Frontal cortex (tissue), 1 donor: ENCODE measurements around the gene ATG4D. TPM values are rescaled to one million over a fixed set of nuclear protein-coding genes. Genes with fewer than 3 reads are reported as not detected.

Source experiments
- small RNA-seq: library from RNA; depleted of rRNA; stranded (forward); fragments of <200 nt; gene quantifications from one replicate; pipeline ENCODE3, GENCODE V24; 2014
- total RNA-seq: library from RNA; depleted of rRNA; stranded (reverse); fragments of >200 nt; gene quantifications from one replicate; pipeline ENCODE4 v1.2.3, GENCODE V29; 2014

The ATG4D gene
- total RNA-seq, 1 donor from 2014 or later = 7.3 TPM

Small RNA genes within 50 kb of the gene (small RNA-seq; reads per million reads assigned to genes)
- gene MIR1238 (not detected), gene RNU7-140P (not detected)

Other genes starting within 250 kb of the ATG4D start
- gene ZGLP1, start 234.1 kb upstream of the ATG4D start, total RNA-seq = 1.6 TPM
- 11.4 TPM for gene FDX2, start 227.9 kb upstream of the ATG4D start, total RNA-seq
- 2.4 TPM for gene RAVER1, start 210.4 kb upstream of the ATG4D start, total RNA-seq
- gene ICAM3, start 204.3 kb upstream of the ATG4D start, total RNA-seq = 0.82 TPM
- gene TYK2, start 163.3 kb upstream of the ATG4D start, total RNA-seq = 29.8 TPM
- gene CDC37, start 140.4 kb upstream of the ATG4D start, total RNA-seq = 44.0 TPM
- 3.3 TPM for gene PDE4A, start 123.4 kb upstream of the ATG4D start, total RNA-seq
- 45.7 TPM for gene KEAP1, start 40.5 kb upstream of the ATG4D start, total RNA-seq
- 0.41 TPM for gene S1PR5, start 26.5 kb upstream of the ATG4D start, total RNA-seq
- 2.0 TPM for gene KRI1, start 22.1 kb downstream of the ATG4D start, total RNA-seq
- 73.0 TPM for gene CDKN2D, start 25.1 kb downstream of the ATG4D start, total RNA-seq
- 0.41 TPM for gene AP1M2, start 43.4 kb downstream of the ATG4D start, total RNA-seq
- gene SLC44A2, start 81.6 kb downstream of the ATG4D start, total RNA-seq = 18.8 TPM
- gene ILF3, start 110.4 kb downstream of the ATG4D start, total RNA-seq = 132 TPM
- gene QTRT1, start 157.5 kb downstream of the ATG4D start, total RNA-seq = 31.8 TPM
- 38.3 TPM for gene DNM2, start 174.2 kb downstream of the ATG4D start, total RNA-seq